GM21825 (cell line): ENCODE data around the gene RNU6-9.

Source experiments
- ATAC-seq: cut with Tn5 transposase; IDR thresholded peaks from one replicate; pipeline ENCODE4 v1.9.1; 2021; ENCODE audit warnings: mild to moderate bottlenecking, moderate library complexity; ENCODE audit not compliant: unreplicated experiment

The RNU6-9 gene

DNA sequence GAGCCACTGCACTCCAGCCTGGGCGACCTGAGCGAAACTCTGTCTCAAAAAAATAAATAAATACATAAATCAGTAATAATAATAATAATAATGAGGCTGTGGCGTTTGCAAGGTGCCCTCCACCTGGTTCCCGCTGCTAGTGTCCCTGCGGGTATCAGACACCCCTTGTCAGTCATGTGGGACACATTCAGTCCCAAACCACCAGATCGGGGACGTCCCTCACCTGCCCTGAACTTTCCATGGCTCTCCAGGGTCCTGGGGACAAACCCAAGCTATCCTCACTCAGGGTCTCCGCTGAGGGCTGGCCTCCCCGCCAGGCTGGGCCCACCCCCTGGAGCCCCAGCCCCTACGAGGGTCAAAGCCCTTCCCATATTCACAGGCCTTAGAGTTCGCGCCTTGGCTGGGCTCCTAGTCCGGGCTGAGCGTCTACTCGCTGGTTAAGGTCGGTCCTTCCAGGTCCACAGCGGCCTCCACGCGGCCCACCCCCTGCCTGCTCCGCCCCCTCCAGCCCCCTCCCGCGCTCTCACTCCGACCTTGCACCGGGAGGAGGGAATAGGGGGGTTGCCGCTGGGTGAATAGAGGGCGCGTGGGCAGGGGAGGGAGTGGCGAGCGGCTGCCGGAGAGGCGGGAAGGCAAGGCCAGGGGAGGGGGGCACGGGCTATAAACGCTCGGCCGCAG, 23.5 kb downstream of the RNU6-9 start:
- no peak for ATAC-seq

DNA sequence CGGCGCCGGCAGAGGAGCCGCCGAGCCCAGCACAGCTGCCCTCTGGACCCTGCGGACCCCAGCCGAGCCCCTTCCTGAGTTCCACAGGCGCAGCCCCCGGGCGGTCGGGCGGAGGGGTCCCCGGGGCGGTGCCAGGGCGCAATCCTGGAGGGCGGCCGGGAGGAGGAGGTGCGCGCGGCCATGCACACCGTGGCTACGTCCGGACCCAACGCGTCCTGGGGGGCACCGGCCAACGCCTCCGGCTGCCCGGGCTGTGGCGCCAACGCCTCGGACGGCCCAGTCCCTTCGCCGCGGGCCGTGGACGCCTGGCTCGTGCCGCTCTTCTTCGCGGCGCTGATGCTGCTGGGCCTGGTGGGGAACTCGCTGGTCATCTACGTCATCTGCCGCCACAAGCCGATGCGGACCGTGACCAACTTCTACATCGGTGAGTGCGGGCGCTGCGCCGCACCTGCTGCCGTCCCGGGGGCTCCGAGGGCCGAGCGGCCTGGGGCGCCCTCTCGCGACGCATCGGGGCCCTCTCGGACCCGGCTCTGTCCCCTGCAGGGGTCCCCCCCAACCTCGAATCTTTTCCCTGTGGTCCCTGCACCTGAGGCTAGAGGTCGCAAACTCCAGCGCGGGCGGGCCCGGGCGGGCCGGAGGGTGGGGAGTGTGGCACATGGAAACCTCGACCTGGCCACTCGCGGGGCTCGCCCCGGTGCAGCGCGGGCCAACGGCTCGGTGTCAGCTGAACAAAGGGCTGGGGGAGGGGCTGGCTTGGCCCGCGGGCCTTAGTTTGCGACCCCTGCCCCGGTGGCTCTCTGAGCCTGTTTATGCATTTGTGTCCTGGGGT, 24.3 kb downstream of the RNU6-9 start, which contains the start of gene KISS1R:
Gene KISS1R, plus strand, starts transcription at position 11 of the 829 bp plus-strand sequence. Its CDS starts 170 bp downstream, at position 181.
- no peak for ATAC-seq

DNA sequence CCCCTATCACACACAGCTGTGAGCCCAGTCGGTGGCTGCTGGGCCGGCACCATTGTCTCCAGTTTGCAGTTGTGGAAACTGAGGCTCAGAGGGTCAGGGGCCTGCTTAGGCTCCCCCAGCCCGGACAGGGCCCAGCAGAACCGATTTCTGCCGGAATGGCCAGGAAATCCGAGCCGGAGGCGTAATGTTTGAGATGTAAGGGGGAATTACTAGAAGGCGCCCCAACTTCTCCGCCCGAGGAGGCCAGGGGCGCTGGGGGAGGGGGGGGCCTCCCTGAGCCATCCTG, 24.8 kb downstream of the RNU6-9 start:
- no peak for ATAC-seq

DNA sequence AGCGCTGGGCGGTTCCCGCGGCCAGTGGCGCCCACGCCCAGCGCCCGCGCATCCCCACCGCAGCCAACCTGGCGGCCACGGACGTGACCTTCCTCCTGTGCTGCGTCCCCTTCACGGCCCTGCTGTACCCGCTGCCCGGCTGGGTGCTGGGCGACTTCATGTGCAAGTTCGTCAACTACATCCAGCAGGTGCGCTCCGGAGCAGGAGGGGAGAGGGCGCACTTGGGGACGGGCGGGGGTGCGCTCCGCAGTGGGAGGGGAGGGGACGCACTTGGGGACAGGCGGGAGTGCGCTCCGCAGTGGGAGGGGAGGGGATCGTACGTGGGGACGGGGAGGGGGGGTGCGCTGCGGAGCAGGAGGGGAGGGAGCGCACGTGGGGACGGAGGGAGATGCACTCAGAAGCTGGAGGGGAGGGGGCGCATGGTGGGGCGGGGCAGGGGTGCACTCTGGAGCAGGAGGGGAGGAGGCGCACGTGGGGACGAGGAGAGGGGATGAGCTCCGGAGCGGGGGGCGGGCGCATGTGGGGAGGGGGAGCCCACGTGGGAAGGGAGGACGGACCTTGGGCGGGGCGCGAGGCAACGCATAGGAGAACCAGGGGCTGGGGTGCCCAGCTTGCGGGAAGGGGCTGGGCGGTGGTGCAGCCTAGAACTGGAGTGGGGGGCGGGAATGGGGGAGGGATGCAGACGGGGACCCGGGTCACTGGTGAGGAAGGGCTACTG, 25.4 kb downstream of the RNU6-9 start:
- ATAC-seq = no peak

- ATAC-seq = no peak
Observed at GRCh38 chr19:919199-920050, 26.1 kb downstream of the RNU6-9 start.

- no peak for ATAC-seq
Observed at GRCh38 chr19:920051-920864, 27.0 kb downstream of the RNU6-9 start.

DNA sequence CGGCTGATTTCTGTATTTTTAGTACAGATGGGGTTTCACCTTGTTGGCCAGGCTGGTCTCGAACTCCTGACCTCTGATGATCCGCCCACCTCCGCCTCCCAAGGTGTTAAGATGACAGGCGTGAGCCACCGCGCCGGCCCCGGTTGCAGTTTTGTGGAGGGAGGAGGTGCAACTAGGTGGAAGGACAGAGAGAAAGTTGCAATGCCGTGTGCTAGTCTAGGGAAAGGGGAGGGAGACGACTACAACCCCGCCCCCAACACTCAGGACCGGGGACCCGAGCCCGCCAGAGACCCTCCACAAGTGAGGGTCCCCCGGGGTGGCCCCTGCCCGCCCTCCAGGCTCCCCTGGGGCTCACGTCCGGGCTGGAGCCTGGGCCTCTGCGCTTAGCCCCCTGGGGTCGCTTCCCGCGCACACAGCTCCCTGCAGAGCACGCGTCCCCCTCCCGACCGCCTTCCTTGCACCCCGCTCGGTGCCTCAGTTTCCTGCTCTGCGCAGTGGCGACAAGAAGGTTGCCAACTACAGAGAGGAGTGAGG, 31.3 kb downstream of the RNU6-9 start:
- no peak for ATAC-seq

- ATAC-seq = peak; percentile 37
Observed at GRCh38 chr19:925087-925525, 31.8 kb downstream of the RNU6-9 start.

GRCh38 chr19:925526-926322, 32.4 kb downstream of the RNU6-9 start, which contains the start of gene ARID3A:
Gene ARID3A, plus strand, starts transcription at chr19:926035. Its CDS starts 3,494 bp downstream, at chr19:929529.
- ATAC-seq = peak; percentile 43

- ATAC-seq = no peak
Observed at GRCh38 chr19:926323-926588, 33.0 kb downstream of the RNU6-9 start.

- ATAC-seq = no peak
Observed at GRCh38 chr19:926589-927350, 33.5 kb downstream of the RNU6-9 start.

DNA sequence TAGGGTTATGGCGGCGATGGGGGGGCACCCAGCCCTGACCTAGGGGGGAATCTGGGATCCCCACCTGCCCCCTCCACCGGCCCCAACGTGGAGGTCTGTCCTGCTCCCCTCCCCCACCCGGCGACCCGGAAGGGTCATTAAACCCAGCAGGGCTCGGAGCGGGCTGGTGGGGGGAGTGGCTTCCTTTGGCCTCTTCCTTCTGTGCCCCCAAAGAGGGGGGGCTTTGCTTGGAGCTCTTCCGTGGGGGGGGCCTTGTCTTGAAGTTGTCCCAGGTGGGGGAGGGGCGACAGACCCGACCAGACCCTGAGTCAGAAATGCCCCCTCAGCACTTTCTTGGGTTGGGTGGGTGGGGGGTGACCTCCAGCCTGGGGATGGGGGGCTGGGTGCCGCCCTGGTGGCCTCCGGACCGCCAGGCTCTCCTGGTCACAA, 34.1 kb downstream of the RNU6-9 start:
- ATAC-seq = no peak

DNA sequence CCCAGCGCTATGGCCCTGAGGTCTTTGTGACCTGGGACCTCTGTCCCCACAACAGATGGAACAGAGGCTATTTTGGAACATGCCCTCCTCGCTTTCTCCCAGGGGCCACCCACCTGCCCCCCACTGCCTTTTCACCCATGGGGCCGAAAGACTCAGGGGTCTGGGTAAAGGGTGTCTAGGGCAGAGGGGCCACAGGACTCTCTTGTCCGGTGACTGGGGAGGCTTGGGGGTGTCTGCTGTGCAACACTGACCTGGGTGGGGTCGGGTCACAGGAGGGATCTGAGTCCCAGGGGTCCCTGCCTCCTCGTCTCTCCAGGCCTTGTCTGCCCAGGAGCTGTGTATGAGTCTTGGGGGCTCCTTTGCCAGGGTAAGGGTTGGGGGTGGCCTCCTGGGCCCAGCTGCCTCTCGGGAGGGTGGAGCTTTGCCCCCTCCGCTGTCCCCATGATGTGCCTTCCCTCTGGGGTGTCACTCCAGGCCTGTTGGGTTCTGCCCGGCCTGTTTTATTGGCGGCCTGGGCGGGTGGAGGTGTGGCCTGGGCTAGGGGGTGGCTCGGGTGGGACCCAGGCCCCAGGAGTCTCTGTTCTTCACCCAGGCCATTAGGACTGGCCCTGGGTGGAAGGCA, 34.6 kb downstream of the RNU6-9 start:
- no peak for ATAC-seq

DNA sequence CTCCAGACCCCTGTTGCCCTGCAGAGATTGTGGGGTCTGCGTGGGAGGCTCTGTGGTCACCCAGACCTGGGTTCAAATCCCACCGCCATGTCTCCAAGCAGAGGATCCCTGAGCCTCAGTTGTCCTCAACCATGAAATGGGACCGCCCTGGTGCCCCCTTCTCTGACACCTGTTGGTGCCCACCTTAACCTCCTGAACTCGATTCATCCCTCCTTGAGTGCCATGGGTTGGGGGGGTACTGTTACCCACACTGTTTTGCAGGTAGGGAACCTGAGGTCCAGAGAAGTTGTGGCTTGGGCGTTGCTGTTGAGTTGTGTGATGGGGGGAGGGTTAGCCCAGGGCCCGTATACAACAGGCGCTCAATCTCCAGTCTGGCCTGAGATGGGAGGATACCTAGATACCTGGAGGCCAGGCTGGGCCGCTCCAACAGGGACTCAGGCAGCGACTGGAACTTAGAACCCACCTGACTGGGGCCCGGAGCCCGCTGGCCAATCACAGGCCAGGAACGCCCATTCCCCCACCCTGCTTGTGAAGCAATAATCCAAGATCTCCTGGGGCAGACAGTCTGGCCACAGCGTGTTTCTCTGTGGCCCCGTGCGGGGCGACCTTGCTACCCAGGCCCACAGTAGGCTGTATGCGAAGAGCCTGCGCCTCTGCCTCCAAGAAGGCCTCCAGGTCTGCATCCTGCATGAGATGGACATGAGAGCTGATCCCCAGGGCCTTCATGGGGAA, 35.4 kb downstream of the RNU6-9 start:
- no peak for ATAC-seq

GRCh38 chr19:929203-929890, 36.1 kb downstream of the RNU6-9 start:
- ATAC-seq = no peak

DNA sequence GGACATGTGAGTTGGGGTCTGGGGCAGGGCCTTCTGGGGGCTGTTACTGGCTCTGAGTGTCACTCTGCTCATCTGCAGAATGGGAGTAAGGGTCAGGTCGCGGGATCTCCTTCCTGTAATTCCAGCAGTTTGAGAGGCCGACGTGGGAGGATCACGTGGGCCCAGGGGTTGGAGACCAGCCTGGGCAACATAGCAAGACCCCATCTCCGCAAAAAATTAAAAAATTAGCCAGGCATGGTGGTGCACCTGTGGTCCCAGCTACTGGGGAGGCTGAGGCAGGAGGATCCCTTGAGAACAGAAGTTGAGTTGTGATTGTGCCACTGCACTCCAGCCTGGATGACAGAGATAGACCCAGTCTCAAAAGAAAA, 36.6 kb downstream of the RNU6-9 start:
- no peak for ATAC-seq
